OCI-LY7 (cell line): Measurements from ENCODE around the gene NGF. TPM values are rescaled to one million over a fixed set of nuclear protein-coding genes. Genes with fewer than 3 reads are reported as not detected.

Experiments used
- BruUV-seq: library from RNA; stranded (reverse); fragments of 400-500 nt; replicated peaks from 2 replicates; lab custom pipeline; 2021; lab: Mats Ljungman, UMichigan
- CTCF ChIA-PET: fragments of 300-600 bp; sonication (Branson Sonifier 250); formaldehyde crosslinking; loops from one replicate; lab custom pipeline; 2022; ENCODE audit warnings: antibody characterized with exemption; ENCODE audit not compliant: unreplicated experiment; lab: Charles Lee
- POLR2A ChIA-PET: fragments of 300-600 bp; sonication (Branson Sonifier 250); formaldehyde crosslinking; loops from one replicate; lab custom pipeline; 2022; ENCODE audit warnings: antibody characterized with exemption; lab: Charles Lee
- DNase-seq: peaks from one replicate; pipeline ENCODE4 v3.0.0-alpha.2; 2015; ENCODE audit warnings: low spot score
- H2AFZ ChIP-seq: fragments of 200-600 bp; sonication (generic), shearing (Covaris generic); 2 replicates; pipeline ENCODE4 v1.6.1; 2014; ENCODE audit warnings: mild to moderate bottlenecking, antibody characterized with exemption, low read length, moderate library complexity
- H3K27ac ChIP-seq: fragments of 200-600 bp; sonication (generic); 2 replicates; pipeline ENCODE4 v1.5.1; 2014; ENCODE audit warnings: mixed run types, low read depth, mild to moderate bottlenecking, moderate library complexity, low read length, inconsistent platforms; ENCODE audit not compliant: poor library complexity, severe bottlenecking
- H3K36me3 ChIP-seq: fragments of 200-600 bp; sonication (generic); 2 replicates; pipeline ENCODE4 v1.6.1; 2014; ENCODE audit warnings: mild to moderate bottlenecking, antibody characterized with exemption, low read length, moderate library complexity, mixed read lengths; ENCODE audit not compliant: insufficient read depth
- H3K4me1 ChIP-seq: fragments of 200-600 bp; sonication (generic); 2 replicates; pipeline ENCODE4 v1.5.1; 2014; ENCODE audit warnings: mild to moderate bottlenecking, low read length; ENCODE audit not compliant: insufficient read depth, poor library complexity, severe bottlenecking
- H3K4me2 ChIP-seq: fragments of 200-600 bp; sonication (generic); 2 replicates; pipeline ENCODE4 v1.6.1; 2014; ENCODE audit warnings: mild to moderate bottlenecking, low read length
- H3K4me3 ChIP-seq: fragments of 200-600 bp; sonication (generic); 2 replicates; pipeline ENCODE4 v1.5.1; 2014; ENCODE audit warnings: mild to moderate bottlenecking, low read depth, low read length; ENCODE audit not compliant: poor library complexity, severe bottlenecking
- H3K79me2 ChIP-seq: fragments of 200-600 bp; sonication (generic); 2 replicates; pipeline ENCODE4 v1.6.1; 2016; ENCODE audit warnings: low read depth, mild to moderate bottlenecking, low read length, moderate library complexity, mixed read lengths; ENCODE audit not compliant: insufficient read depth
- H3K9me2 ChIP-seq: fragments of 200-600 bp; sonication (generic); 2 replicates; pipeline ENCODE4 v1.6.1; 2016; ENCODE audit warnings: mild to moderate bottlenecking, low read length, mixed read lengths; ENCODE audit not compliant: insufficient read depth
- H3K9me3 ChIP-seq: fragments of 200-600 bp; sonication (generic); 2 replicates; pipeline ENCODE4 v1.6.1; 2014; ENCODE audit warnings: mild to moderate bottlenecking, mixed run types, low read length, mixed read lengths
- H4K20me1 ChIP-seq: fragments of 200-600 bp; sonication (generic); 2 replicates; pipeline ENCODE4 v1.6.1; 2014; ENCODE audit warnings: mild to moderate bottlenecking, antibody characterized with exemption, low read length, moderate library complexity, mixed read lengths; ENCODE audit not compliant: insufficient read depth
- EZH2phosphoT487 ChIP-seq: fragments of 200-600 bp; sonication (generic); IDR thresholded peaks from 2 replicates; pipeline ENCODE4 v1.6.1; 2018; ENCODE audit warnings: low read depth, borderline replicate concordance, mild to moderate bottlenecking, mixed run types, antibody characterized with exemption, low read length, moderate library complexity, mixed read lengths
- intact Hi-C: fragments of 100-400 bp; cut with micrococcal nuclease; formaldehyde crosslinking; loops from one replicate; pipeline ENCODE4 v1.10.0; 2022; ENCODE audit not compliant: unreplicated experiment
- total RNA-seq, 2 experiments: library from RNA; depleted of rRNA in 1 of 2; stranded (reverse); fragments of >200 nt in 1 of 2; shearing (Covaris generic) in 1 of 2; gene quantifications; 2 replicates each; pipeline ENCODE4 v1.2.3, GENCODE V29; 2014 to 2022
- TF ChIP-seq, protein P1 (sequence below): fragments of 200-600 bp; sonication (generic); conservative IDR thresholded peaks from 2 replicates; pipeline ENCODE4 v1.5.1; 2014; ENCODE audit warnings: mild to moderate bottlenecking, antibody characterized with exemption, low read length, moderate library complexity, mixed read lengths

NGF gene
- total RNA-seq, 2 experiments from 2014 or later: not detected

DNA sequence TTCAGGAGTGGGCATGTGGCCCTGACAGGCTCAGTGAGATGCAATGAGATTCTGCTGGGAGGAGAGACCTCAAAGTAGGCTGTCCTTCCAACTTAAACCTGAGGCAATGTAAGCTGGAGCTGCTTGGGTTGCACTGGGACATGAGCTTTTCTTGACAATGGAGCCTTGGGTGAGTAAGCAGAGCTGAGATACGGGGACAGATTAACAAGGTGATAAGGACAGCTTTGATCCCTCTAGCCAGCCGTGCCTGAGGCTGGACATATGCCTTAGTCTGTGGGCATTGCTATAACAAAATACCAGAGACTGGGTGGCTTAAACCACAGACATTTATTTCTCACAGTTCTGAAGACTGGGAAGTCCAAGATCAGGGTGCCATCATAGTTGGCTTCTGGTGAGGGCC lies 18.3 kb upstream of the NGF start:
- Histone ChIP-seq H3K4me1 (peaks cover 3% of the 10 kb centered on the region), H2AFZ (no peak overlapping the region), H3K9me2 (no peaks in the 10 kb centered on the region), H3K4me3 (no peak overlapping the region), H3K9me3 (no peaks in the 10 kb centered on the region), H4K20me1 (no peaks in the 10 kb centered on the region), H3K27ac (no peak overlapping the region), H3K4me2 (no peak overlapping the region), H3K79me2 (no peaks in the 10 kb centered on the region), H3K36me3 (no peaks in the 10 kb centered on the region)
- ChIA-PET POLR2A (interaction anchor here (0.5 to 0.9 kb wide), 2 partner anchors 12 to 34 kb away, joined by 3 read pairs; no protein-coding TSS in a partner anchor), CTCF (no interaction called here)
- TF ChIP-seq, protein P1, sequence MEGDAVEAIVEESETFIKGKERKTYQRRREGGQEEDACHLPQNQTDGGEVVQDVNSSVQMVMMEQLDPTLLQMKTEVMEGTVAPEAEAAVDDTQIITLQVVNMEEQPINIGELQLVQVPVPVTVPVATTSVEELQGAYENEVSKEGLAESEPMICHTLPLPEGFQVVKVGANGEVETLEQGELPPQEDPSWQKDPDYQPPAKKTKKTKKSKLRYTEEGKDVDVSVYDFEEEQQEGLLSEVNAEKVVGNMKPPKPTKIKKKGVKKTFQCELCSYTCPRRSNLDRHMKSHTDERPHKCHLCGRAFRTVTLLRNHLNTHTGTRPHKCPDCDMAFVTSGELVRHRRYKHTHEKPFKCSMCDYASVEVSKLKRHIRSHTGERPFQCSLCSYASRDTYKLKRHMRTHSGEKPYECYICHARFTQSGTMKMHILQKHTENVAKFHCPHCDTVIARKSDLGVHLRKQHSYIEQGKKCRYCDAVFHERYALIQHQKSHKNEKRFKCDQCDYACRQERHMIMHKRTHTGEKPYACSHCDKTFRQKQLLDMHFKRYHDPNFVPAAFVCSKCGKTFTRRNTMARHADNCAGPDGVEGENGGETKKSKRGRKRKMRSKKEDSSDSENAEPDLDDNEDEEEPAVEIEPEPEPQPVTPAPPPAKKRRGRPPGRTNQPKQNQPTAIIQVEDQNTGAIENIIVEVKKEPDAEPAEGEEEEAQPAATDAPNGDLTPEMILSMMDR: no peak
- no peak for TF ChIP-seq EZH2phosphoT487
- no TSS peak for BruUV-seq
- no peak for DNase-seq
- intact Hi-C loops: no loop called here

DNA sequence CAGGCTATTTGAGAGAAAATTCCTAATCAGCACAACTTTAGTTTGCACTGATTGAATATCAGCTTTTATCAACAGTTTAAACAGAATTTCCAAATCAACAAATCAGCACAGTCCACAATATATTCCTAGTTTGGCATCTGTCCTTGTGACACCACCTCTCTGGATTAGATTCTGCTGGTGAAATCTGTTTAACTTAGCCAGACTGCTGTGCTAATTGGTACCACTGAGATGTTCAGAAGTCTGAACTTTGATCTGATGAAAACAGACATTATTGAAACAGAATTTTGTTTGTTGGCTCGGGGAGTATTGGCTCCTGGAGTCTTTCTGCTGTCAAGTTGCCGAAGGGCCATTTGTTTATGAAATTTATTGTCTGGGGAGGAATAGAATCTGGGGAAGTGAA lies 17.0 kb upstream of the NGF start:
- intact Hi-C loops: no loop called here
- Histone ChIP-seq H3K79me2 (no peaks in the 10 kb centered on the region), H3K4me2 (no peak overlapping the region), H4K20me1 (no peaks in the 10 kb centered on the region), H2AFZ (no peak overlapping the region), H3K4me1 (peaks cover 11% of the 10 kb centered on the region), H3K9me2 (no peaks in the 10 kb centered on the region), H3K36me3 (no peaks in the 10 kb centered on the region), H3K9me3 (no peaks in the 10 kb centered on the region), H3K27ac (no peak overlapping the region), H3K4me3 (no peak overlapping the region)
- ChIA-PET POLR2A (no interaction called here), CTCF (no interaction called here)
- no peak for TF ChIP-seq EZH2phosphoT487
- TF ChIP-seq, protein P1: no peak
- no TSS peak for BruUV-seq
- DNase-seq: no peak

DNA sequence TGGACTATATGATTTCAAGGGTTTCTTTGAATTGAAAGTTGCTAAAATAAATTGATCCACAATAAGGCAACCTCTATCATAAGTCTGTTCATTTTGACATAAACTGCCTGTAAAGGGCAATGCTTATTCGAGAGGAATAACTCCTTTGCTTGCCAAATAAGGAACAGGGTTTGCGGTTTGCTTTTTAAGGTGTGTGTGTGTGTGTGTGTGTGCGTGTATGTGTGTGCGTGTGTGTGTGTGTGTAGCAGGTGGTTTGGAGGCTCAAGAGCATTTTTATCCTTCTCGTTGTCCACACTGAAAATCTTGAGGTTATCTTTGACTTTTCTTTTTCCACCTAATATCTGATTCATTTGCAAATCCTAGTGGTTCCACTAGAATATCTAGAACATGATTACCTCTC lies 13.1 kb upstream of the NGF start:
- H2AFZ ChIP-seq: no peak overlapping the region
- BruUV-seq: no TSS peak
- no peaks in the 10 kb centered on the region for H3K9me2 ChIP-seq
- peak; percentile 40 for DNase-seq
- ChIA-PET CTCF (no interaction called here), POLR2A (interaction anchor here (1.5 kb wide), 1 partner anchor 67 kb away, joined by 3 read pairs; no protein-coding TSS in a partner anchor)
- intact Hi-C loops: loop anchor here (5.0 kb wide), 1 partner anchor 74 kb away; no protein-coding TSS in a partner anchor
- no peak for TF ChIP-seq EZH2phosphoT487
- TF ChIP-seq, protein P1: no peak
- no peaks in the 10 kb centered on the region for H3K9me3 ChIP-seq
- H3K4me3 ChIP-seq: no peak overlapping the region
- peaks cover 34% of the 10 kb centered on the region for H3K4me1 ChIP-seq
- no peak overlapping the region for H3K4me2 ChIP-seq
- H4K20me1 ChIP-seq: no peaks in the 10 kb centered on the region
- no peaks in the 10 kb centered on the region for H3K79me2 ChIP-seq
- no peak overlapping the region for H3K27ac ChIP-seq
- H3K36me3 ChIP-seq: no peaks in the 10 kb centered on the region
